ENCODE results near the gene RPS6KA2.
A peak's percentile ranks its signal among the peaks of the same experiment; 100 is the strongest.

RPS6KA2 gene

DNA sequence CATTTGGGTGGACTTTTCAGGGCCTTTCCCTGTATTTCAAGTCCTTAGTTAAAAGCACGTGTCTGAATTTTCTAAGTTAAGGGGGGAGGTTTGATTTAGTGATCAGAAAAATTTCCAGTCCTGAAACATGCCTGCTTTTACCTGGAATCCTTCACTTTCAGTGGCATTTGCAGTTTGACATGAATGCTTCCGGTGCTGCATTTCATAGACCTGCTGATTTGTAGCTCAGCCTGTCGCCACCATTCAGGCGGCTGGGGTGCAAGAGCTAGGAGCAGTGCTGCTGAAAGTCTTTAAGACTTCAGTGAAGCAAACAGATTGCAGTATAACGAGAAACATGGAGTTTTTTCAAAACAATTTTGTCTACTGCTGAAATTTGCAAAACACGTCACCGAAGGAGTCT lies 14.0 kb downstream of the RPS6KA2 start:
- no peak for DNase-seq

- no peak for DNase-seq
Measured at GRCh38 chr6:166612471-166612881, 14.6 kb downstream of the RPS6KA2 start.

- no peak for DNase-seq
Measured at GRCh38 chr6:166611631-166612030, 15.4 kb downstream of the RPS6KA2 start.

- DNase-seq = no peak
Measured at GRCh38 chr6:166610069-166610468, 17.0 kb downstream of the RPS6KA2 start.

DNA sequence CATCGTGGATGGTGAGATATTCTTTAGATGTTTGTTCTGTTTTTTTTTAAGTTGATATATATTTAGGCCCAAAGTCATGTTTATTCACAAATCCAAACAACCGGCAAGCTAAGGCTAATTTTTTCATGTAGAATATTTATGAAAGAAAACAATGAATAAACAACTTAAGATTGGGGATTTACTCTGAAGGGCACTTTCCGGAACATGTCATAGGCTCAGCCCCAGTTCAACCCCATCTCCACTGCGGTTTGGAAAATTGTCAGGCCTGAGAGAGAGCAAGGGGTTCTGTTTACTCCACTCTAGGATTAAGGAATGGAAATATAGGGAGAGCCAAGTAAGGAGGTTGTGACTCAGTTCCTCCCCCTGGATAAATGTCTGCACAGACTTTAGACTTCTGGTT lies 18.3 kb downstream of the RPS6KA2 start:
- no peak for DNase-seq

- DNase-seq = no peak
Measured at GRCh38 chr6:166605752-166606151, 21.3 kb downstream of the RPS6KA2 start.

DNA sequence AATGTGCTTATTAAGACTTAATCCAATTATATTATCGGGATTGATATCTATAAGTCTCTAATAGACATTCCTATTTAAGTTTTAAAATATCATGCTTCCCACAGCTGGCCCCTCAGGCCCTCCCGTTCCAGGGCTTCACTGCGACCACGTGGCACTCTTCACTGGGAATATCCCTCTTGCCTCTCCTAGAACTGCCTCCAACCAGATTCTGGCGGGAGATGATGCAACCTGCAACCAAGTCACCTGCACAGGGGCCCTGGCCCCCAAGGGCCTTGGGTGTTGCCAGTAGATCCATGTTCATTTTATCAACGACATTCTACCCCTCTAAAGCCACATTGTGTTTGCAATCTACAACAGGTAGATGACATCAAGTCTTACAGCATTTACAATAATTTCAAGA lies 22.1 kb downstream of the RPS6KA2 start:
- DNase-seq = no peak

- DNase-seq = no peak
Measured at GRCh38 chr6:166604328-166604727, 22.7 kb downstream of the RPS6KA2 start.

DNA sequence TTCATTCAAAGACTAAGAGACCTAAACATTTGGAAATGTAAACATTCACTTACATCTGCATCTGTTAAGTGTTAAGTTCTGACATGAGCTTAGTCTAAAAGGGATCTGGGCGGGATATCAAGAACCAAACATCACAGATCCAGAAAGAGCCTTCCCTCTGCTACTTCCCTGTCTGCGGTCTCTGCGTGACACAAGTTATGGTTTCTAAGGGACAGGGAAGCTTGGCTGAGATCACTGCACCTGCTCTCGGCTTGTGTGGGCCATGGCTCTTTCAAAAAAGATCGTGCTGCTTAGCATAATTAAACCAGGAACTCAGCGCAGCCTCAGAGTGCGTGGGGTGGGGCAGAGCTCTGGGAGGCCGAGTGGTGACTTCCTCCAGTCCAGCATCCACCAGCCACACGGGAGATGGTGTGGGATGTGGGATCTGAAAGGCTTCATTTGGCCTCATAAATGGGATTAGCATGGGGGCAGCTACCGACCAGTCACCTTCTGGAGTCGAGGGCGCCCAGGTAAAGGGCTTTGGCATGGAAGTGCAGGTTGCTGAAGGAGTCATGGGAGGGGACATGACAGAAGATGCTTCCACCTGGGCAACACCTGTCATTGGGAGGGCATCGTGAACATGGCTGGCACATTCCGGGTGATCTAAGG lies 23.9 kb downstream of the RPS6KA2 start:
- no peak for DNase-seq

- no peak for DNase-seq
Measured at GRCh38 chr6:166601956-166602355, 25.1 kb downstream of the RPS6KA2 start.

DNA sequence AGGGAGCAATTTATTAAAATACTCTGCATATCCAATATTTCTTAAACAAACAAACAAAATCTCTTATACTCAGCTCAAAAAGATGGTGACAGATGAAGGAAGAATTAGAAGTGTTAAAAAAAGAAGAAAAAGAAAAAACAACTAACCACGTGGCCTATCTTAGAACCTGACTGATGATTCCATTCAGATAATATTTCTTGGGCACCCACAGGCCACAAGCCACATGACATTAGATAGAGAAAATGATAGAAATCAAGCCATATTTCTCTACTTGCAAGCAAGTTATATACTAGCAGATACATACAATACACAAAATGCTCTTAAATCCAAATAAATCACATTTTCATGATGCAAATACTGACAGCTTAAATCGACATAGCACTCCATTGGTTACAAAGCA lies 26.1 kb downstream of the RPS6KA2 start:
- no peak for DNase-seq

DNA sequence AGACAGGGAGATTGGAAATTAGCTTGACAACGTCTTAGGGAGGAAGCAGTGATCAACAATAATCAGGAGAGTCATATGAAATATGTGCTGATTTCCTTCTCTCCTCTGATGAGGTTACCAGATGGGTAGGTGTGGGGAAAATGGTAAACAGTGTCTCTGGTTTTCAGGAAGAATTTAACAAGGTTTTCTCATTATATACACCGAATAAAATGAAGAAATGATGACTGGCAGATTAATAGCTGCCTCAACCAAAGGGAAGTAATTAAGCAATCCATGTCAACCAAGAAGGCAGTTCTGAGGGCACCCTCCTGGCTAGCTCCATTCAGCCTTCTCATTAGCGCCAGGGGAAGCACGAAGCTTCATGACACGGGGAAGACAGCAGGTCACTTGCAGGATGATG lies 27.8 kb downstream of the RPS6KA2 start:
- DNase-seq = no peak

GRCh38 chr6:166598441-166599138 lies 28.5 kb downstream of the RPS6KA2 start:
- no peak for DNase-seq

GRCh38 chr6:166597711-166598440 lies 29.2 kb downstream of the RPS6KA2 start:
- peak; percentile 28 for DNase-seq

DNA sequence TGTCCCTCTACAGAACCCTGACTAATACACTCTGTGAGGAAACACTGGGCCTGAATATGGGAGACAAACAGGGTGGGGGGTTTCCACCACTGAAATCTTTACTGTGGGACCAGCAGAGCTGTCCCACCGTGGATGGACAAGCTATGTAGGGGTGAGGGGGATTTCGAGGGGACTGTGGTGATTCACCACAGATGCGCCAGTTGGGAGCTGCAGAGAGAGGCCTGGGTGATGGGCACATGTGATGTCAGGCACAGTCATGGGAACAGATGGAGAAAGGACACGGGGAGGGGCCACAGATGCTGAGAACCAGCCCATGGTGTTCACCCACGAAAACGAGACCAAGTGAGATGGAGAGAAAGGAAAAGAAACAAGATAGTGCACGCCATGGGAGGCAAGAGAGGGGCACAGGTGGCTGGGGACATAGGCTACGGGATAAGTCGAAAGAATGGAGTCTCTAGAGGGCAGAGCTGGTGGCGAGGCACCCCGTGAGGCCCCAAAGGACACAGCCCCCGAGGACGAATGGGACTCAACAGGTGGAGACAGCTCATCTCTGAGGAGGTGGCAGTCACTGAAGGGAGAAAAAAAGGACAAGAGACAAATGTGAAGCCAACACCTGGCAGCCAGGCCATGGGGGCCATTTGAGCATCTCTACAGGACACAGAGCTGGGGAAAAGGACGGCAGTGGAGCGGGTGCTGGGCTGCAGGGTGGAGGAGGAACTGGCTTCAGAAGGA lies 30.1 kb downstream of the RPS6KA2 start:
- DNase-seq = no peak

GRCh38 chr6:166595949-166596348 lies 31.1 kb downstream of the RPS6KA2 start:
- no peak for DNase-seq

- no peak for DNase-seq
Measured at GRCh38 chr6:166595061-166595780, 31.8 kb downstream of the RPS6KA2 start.

DNA sequence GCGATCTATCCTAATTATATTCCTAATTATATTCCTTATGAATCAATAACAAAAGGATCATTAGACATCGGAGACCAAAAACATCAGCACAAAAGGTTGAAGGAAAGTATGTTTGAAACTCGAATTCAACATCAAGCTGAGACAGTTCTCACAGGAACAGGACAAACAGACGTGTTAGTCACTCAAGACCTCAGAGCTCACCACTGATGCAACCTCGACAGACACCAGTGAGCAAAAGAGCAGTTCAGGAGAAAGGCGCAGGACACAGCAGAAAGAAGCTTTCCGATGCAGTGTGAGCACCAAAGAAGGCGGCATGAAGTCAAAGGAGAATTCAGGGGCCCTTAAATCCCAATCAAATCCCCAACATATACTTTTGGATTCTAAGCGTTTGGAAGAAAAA lies 34.2 kb downstream of the RPS6KA2 start:
- no peak for DNase-seq

GRCh38 chr6:166591961-166592520 lies 35.0 kb downstream of the RPS6KA2 start:
- DNase-seq = no peak

DNA sequence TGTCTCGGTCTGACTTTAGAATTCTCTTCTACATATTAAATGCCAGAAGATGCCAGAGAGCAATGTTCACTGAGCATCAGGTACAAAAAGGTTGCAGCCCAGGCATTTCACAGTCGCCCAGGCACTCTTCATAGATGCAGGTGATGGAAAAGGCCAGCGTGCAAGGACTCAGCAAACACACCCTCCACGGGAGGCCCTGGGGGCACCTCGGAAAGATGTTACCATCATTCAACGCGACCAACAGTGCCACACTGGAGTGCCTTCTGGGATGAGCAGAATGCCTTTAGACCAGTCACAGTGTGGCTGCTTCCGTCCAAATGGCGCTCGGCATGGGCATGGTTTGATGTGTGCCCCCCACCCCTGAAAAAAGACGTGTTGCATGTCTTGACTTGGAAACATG lies 36.0 kb downstream of the RPS6KA2 start:
- DNase-seq = no peak

DNA sequence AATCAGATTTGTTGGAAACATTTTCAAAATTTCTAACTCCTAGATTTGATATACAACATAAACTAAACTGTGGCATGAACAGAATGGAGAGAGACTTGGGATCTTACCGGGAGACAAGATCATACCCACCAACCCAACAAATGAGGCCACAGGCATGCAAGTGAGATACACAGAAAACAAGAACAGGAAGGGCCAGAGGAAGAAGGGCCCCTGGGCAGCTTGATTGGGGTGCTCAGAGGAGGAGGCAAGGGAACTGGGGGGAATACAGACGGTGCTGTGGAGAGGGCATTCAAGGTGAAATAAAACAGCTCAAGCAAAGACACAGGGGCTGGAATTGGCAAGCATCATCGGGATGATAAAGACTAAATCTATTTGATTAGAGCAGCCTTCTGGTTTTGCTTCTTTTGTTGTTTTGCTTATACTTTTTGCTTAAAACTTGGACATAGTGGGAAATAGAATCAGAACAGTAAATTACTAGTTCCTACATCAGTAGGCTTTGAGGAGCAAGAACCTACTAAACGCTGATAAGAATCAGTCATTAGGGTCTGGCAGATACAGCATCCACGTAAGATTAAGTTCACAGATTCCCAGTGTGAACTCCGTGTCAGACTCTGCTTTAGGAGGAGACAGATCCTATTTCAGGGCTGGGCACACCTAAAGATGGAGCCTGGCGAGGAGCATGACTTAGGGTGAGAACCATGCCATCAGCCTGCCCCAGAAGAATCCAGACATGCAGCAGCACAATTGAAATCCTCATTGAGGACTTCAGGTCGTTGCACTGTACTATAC lies 37.1 kb downstream of the RPS6KA2 start:
- DNase-seq = no peak

DNA sequence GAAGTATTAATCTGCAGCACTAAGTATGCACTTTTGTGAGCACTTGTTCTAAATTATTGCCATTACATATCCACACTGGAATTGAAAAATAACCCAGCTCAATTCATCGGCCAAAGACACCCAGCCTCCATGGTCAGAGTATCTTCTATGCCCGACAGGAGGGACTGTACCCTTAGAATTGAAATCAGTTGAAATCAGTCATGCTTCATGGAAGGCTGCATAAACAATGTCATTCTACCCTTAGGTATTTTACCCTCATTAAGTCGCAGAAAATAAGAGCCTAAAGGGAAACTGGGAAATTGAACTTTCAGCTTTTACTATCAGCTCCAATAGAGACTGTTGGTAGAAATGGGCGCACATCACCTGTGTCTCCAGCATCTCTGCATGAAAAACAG lies 37.7 kb downstream of the RPS6KA2 start:
- DNase-seq = no peak
